ENCODE data around the gene CTXN1.

CTXN1 gene

DNA sequence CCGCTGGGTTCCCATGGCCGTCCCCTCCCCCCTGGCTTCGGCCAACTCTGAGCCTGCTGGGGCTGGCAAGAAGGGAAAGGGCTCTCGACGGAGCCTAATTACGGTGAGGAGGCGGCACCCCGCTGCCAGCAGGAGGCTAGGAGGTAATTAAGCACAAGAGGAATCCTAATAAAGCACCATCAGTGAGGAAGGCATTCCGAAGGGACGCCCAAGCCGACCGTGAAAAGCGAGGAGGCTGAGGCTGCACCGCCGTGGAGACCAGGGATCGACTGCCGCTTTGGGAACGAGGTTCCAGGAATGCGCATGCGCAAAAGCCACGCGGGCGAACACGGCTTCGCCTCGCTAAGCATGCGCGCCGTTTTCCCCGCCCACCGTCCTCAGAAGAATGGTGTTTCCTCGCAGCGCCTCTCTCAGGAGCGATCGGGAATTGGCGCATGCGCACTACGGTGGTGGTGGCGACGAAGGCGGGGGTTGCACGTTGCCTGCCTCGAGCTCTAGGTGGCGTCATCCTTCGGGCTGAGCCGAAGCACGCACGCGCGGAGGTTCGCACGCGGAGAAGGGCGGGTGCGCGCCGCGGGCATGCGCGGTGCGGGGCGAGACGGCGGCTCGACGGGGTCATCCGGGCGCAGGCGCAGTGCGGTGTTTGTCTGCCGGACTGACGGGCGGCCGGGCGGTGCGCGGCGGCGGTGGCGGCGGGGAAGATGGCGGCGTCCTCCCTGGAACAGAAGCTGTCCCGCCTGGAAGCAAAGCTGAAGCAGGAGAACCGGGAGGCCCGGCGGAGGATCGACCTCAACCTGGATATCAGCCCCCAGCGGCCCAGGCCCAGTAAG lies 22.5 kb downstream of the CTXN1 start, which contains the start of gene MAP2K7:
Gene MAP2K7 (plus strand): TSS at position 634 of the 830 bp plus-strand sequence. CDS start 68 bp downstream, at position 702.
- POLR2A ChIA-PET: interaction anchor here (0.7 to 1.9 kb wide), 20 partner anchors 9 to 610 kb away, joined by 3 to 30 read pairs (median 4); partner anchors contain the start of genes LRRC8E, SNAPC2, TGFBR3L and TIMM44
- TF ChIP-seq FOXM1 (IDR thresholded peaks at IDR 0.05; ENCODE audit: borderline replicate concordance): no peak
- no peak for TF ChIP-seq BHLHE40 (IDR thresholded peaks at IDR 0.05; ENCODE audit: borderline replicate concordance)
- no peak; the same call in 1 of the 2 replicates for TF ChIP-seq PKNOX1 (IDR thresholded peaks at IDR 0.05)
- no peak for TF ChIP-seq HDGF (IDR thresholded peaks at IDR 0.05; ENCODE audit: borderline replicate concordance)
- no peak for TF ChIP-seq CTBP1 (IDR thresholded peaks at IDR 0.05; ENCODE audit: borderline replicate concordance)
- no peak for TF ChIP-seq TARDBP (IDR thresholded peaks at IDR 0.05)
- peak; percentile 93 for TF ChIP-seq L3MBTL2 (conservative IDR thresholded peaks at IDR 0.05)
- TF ChIP-seq ELF4 (IDR thresholded peaks at IDR 0.05): no peak
- TF ChIP-seq NFRKB (IDR thresholded peaks at IDR 0.05): no peak

DNA sequence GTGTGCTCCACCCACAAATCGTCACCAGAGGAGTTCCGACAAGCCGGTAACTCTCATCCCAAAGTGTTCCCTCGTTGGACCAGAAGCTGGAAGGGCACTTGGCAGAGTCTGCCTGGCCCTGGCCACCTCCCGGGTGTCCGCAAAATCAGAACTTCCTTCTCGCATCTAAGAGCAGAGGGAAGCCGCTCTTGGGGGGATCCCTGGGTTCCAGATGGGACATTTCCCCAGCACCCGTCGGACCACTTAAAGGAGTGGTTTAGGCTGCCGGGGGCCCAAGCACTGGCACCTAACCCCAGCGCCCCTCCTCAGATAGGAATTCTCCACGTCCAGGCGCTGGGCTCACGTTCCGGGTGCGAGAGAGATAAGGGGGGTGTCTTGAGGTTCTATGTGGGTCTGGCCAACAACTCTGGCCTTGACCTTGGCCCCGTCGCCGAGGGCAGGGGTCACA lies 23.1 kb downstream of the CTXN1 start:
- no peak for DNase-seq (ENCODE audit: extremely low spot score)
- POLR2A ChIA-PET: interaction anchor here (0.8 to 2.3 kb wide), 16 partner anchors 9 to 611 kb away, joined by 3 to 30 read pairs (median 5); partner anchors contain the start of genes LRRC8E, SNAPC2, TGFBR3L and TIMM44
- CTCF ChIA-PET: interaction anchor here (0.6 to 1.2 kb wide), 3 partner anchors 18 to 142 kb away, joined by 3 to 4 read pairs (median 3); partner anchors contain the start of gene SNAPC2
- no peak for TF ChIP-seq NFRKB (IDR thresholded peaks at IDR 0.05)
- TF ChIP-seq PKNOX1 (IDR thresholded peaks at IDR 0.05): no peak
- no peak for TF ChIP-seq CTBP1 (IDR thresholded peaks at IDR 0.05; ENCODE audit: borderline replicate concordance)
- no peak for TF ChIP-seq LEF1 (IDR thresholded peaks at IDR 0.05; ENCODE audit: borderline replicate concordance)
- TF ChIP-seq ZNF384 (IDR thresholded peaks at IDR 0.05): no peak
- TF ChIP-seq FOXK2 (IDR thresholded peaks at IDR 0.05): no peak
- no peak for TF ChIP-seq L3MBTL2 (conservative IDR thresholded peaks at IDR 0.05)
- no peak for TF ChIP-seq BHLHE40 (IDR thresholded peaks at IDR 0.05; ENCODE audit: borderline replicate concordance)
- TF ChIP-seq ARNT (IDR thresholded peaks at IDR 0.05): no peak
- no peak for TF ChIP-seq SUZ12 (IDR thresholded peaks at IDR 0.05)

More for the DNA sequence above, 22.5 kb downstream of the CTXN1 start, which contains the start of gene MAP2K7:
- CTCF ChIA-PET: interaction anchor here (0.6 to 1.2 kb wide), 4 partner anchors 17 to 141 kb away, joined by 3 to 4 read pairs (median 3); partner anchors contain the start of gene SNAPC2
- DNase-seq (ENCODE audit: extremely low spot score): peak; percentile 99

DNA sequence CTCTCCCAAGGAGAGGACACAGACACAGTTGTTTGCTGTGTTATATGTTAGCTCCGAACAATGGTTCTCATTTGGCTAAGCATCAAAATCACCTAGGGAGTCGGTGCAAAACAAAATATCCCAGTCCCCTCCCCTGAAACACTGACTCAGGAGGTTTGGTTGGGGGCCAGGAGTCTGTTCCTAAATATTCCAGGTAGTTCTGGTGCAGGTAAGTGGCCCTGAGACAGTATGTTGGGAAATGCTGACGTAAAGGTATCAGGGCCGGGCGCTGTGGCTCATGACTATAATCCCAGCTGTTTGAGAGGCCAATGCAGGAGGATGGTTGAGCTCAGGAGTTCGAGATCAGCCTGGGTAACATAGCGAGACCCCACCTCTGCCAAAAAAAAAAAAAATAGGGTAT lies 24.6 kb downstream of the CTXN1 start:
- no peak for TF ChIP-seq SP1 (IDR thresholded peaks at IDR 0.05)
- no peak for TF ChIP-seq FOXK2 (IDR thresholded peaks at IDR 0.05)
- TF ChIP-seq ZNF384 (IDR thresholded peaks at IDR 0.05): no peak
- no peak for DNase-seq (ENCODE audit: extremely low spot score)
- CTCF ChIA-PET: interaction anchor here (0.7 kb wide), 1 partner anchor 32 kb away, joined by 3 read pairs; no protein-coding TSS in a partner anchor
- POLR2A ChIA-PET: interaction anchor here (0.8 to 2.7 kb wide), 5 partner anchors 13 to 28 kb away, joined by 3 to 14 read pairs (median 6); partner anchors contain the start of genes LRRC8E and SNAPC2

DNA sequence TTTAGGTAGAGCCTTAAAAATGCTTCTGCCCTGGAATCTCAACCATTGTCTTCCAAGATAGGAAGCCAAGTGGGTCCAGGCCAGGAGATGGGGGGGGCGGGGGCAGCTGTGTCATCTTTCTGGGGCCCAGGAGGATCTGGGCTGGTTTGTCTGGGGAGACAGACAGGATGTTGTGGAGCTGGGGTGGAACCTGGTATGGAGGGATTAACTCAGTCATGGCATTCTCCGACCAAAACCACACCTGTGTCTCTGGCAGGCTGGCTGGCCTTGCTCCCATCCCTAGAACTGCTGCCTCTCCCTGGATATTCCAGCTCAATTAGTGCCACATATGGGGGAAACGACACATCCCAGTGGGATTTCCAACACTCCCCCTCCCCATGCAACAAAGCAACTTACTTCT lies 25.0 kb downstream of the CTXN1 start:
- ChIA-PET CTCF (interaction anchor here (1.8 kb wide), 1 partner anchor 31 kb away, joined by 6 read pairs; no protein-coding TSS in a partner anchor), POLR2A (interaction anchor here (1.0 to 2.7 kb wide), 7 partner anchors 12 to 43 kb away, joined by 3 to 14 read pairs (median 6); partner anchors contain the start of genes LRRC8E and SNAPC2)
- DNase-seq (ENCODE audit: extremely low spot score): no peak
- TF ChIP-seq SUZ12 (IDR thresholded peaks at IDR 0.05): no peak
- no peak for TF ChIP-seq TARDBP (IDR thresholded peaks at IDR 0.05)
- TF ChIP-seq FOXM1 (IDR thresholded peaks at IDR 0.05; ENCODE audit: borderline replicate concordance): no peak
- no peak for TF ChIP-seq LEF1 (IDR thresholded peaks at IDR 0.05; ENCODE audit: borderline replicate concordance)
- no peak for TF ChIP-seq ZNF384 (IDR thresholded peaks at IDR 0.05)
- no peak for TF ChIP-seq ARNT (IDR thresholded peaks at IDR 0.05)
- TF ChIP-seq SP1 (IDR thresholded peaks at IDR 0.05): no peak
- no peak for TF ChIP-seq NFRKB (IDR thresholded peaks at IDR 0.05)

DNA sequence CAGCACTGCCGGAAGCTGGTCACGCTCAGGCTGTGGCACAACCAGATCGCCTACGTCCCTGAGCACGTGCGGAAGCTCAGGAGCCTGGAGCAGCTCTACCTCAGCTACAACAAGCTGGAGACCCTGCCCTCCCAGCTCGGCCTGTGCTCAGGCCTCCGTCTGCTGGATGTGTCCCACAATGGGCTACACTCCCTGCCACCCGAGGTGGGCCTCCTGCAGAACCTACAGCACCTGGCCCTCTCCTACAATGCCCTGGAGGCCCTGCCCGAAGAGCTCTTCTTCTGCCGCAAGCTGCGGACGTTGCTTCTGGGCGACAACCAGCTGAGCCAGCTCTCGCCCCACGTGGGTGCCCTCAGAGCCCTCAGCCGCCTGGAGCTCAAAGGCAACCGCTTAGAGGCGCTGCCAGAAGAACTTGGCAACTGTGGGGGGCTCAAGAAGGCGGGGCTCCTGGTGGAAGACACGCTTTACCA lies 25.5 kb downstream of the CTXN1 start:
- ChIA-PET POLR2A (interaction anchor here (1.0 to 2.7 kb wide), 9 partner anchors 12 to 43 kb away, joined by 3 to 14 read pairs (median 5); partner anchors contain the start of genes LRRC8E, PRR36 and SNAPC2), CTCF (interaction anchor here (1.8 kb wide), 1 partner anchor 31 kb away, joined by 6 read pairs; no protein-coding TSS in a partner anchor)
- no peak for DNase-seq (ENCODE audit: extremely low spot score)

More for the DNA sequence above, 25.5 kb downstream of the CTXN1 start:
- TF ChIP-seq ZNF384 (IDR thresholded peaks at IDR 0.05) (no peak), LEF1 (IDR thresholded peaks at IDR 0.05; ENCODE audit: borderline replicate concordance) (no peak), ARNT (IDR thresholded peaks at IDR 0.05) (no peak), NFRKB (IDR thresholded peaks at IDR 0.05) (no peak), ELF4 (IDR thresholded peaks at IDR 0.05) (no peak), SP1 (IDR thresholded peaks at IDR 0.05) (no peak), FOXK2 (IDR thresholded peaks at IDR 0.05) (no peak), HDGF (IDR thresholded peaks at IDR 0.05; ENCODE audit: borderline replicate concordance) (no peak), FOXM1 (IDR thresholded peaks at IDR 0.05; ENCODE audit: borderline replicate concordance) (no peak), BHLHE40 (IDR thresholded peaks at IDR 0.05; ENCODE audit: borderline replicate concordance) (no peak), CTBP1 (IDR thresholded peaks at IDR 0.05; ENCODE audit: borderline replicate concordance) (no peak), TARDBP (IDR thresholded peaks at IDR 0.05) (no peak), FOXA1 (IDR thresholded peaks at IDR 0.05) (no peak), SUZ12 (IDR thresholded peaks at IDR 0.05) (no peak), PKNOX1 (IDR thresholded peaks at IDR 0.05) (no peak), L3MBTL2 (conservative IDR thresholded peaks at IDR 0.05) (no peak)
